Muscle of back (tissue), 11 donors: Measurements from ENCODE around the gene PDE6B. TPM values are rescaled to one million over a fixed set of nuclear protein-coding genes. Genes with fewer than 3 reads are reported as not detected.
"Not testable (repeated sequence)": the region's sequence is repeated elsewhere in the genome, so short reads cannot be mapped to it uniquely, and the experiment has no call there.

ENCODE experiments used
- DNase-seq, 3 donors: peaks; one replicate each; pipeline versions ENCODE4 v3.0.0 to v3.0.0-alpha.2; 2013
- polyA plus RNA-seq, 10 donors: library from polyadenylated mRNA; unstranded; fragments of 120-200 nt; gene quantifications; one replicate each; pipeline ENCODE4 v1.2.1, GENCODE V29; 2013; ENCODE audit not compliant: insufficient read length in 10 of 10

PDE6B gene
- polyA plus RNA-seq, 10 donors: 10.0 to 17.6 (median 12.5) TPM

- DNase-seq: no peak
Observed at GRCh38 chr4:656436-657337, 31.3 kb downstream of the PDE6B start.

GRCh38 chr4:657338-657833 is 32.0 kb downstream of the PDE6B start:
- no peak for DNase-seq

- DNase-seq: no peak
Observed at GRCh38 chr4:657834-658667, 32.7 kb downstream of the PDE6B start.

- no peak for DNase-seq
Observed at GRCh38 chr4:658681-659667, 33.6 kb downstream of the PDE6B start.

- no peak for DNase-seq
Observed at GRCh38 chr4:659851-660250, 34.5 kb downstream of the PDE6B start.

- no peak for DNase-seq
Observed at GRCh38 chr4:660401-660800, 35.0 kb downstream of the PDE6B start.

GRCh38 chr4:661231-661630 is 35.9 kb downstream of the PDE6B start:
- DNase-seq: peak in 1 of 3 donors; percentile 0

GRCh38 chr4:661881-662761 is 36.7 kb downstream of the PDE6B start:
- peak in 1 of 3 donors; percentile 1 for DNase-seq

GRCh38 chr4:663046-663437 is 37.7 kb downstream of the PDE6B start:
- DNase-seq: no peak

GRCh38 chr4:663438-664428 is 38.4 kb downstream of the PDE6B start:
- peak in 1 of 3 donors; percentile 78 for DNase-seq

GRCh38 chr4:664713-665231 is 39.4 kb downstream of the PDE6B start:
- DNase-seq: peak in 1 of 3 donors; percentile 3

- no peak for DNase-seq
Observed at GRCh38 chr4:665381-665750, 40.0 kb downstream of the PDE6B start.

GRCh38 chr4:665751-666435 is 40.5 kb downstream of the PDE6B start:
- no peak for DNase-seq

GRCh38 chr4:666436-666810 is 41.0 kb downstream of the PDE6B start:
- no peak for DNase-seq

GRCh38 chr4:666822-667544 is 41.6 kb downstream of the PDE6B start:
- no peak for DNase-seq

GRCh38 chr4:667545-667925 is 42.2 kb downstream of the PDE6B start:
- DNase-seq: no peak

GRCh38 chr4:668219-668618 is 42.8 kb downstream of the PDE6B start:
- DNase-seq: not testable (repeated sequence)
